Hepatocyte (in vitro differentiated cells): Measurements from ENCODE around the gene IKZF2. TPM values are rescaled to one million over a fixed set of nuclear protein-coding genes. Genes with fewer than 3 reads are reported as not detected.

Experiments used
- DNase-seq: peaks from one replicate; pipeline ENCODE4 v3.0.0-alpha.2; 2016; ENCODE audit warnings: low spot score
- H2AFZ ChIP-seq: fragments of 200-600 bp; sonication (generic); 2 replicates; pipeline ENCODE4 v1.6.0; 2016; ENCODE audit warnings: antibody characterized with exemption, mild to moderate bottlenecking
- H3K27ac ChIP-seq: fragments of 200-600 bp; sonication (generic); 2 replicates; pipeline ENCODE4 v1.5.1; 2016; ENCODE audit warnings: mild to moderate bottlenecking
- H3K27me3 ChIP-seq: fragments of 200-600 bp; sonication (generic); 2 replicates; pipeline ENCODE4 v1.6.1; 2016
- H3K36me3 ChIP-seq: fragments of 200-600 bp; sonication (generic); replicated peaks from 2 replicates; pipeline ENCODE4 v1.5.1; 2016; ENCODE audit warnings: low read depth; ENCODE audit not compliant: insufficient read depth
- H3K4me1 ChIP-seq: fragments of 200-600 bp; sonication (generic); 2 replicates; pipeline ENCODE4 v1.5.1; 2016; ENCODE audit warnings: mild to moderate bottlenecking, moderate library complexity; ENCODE audit not compliant: insufficient read depth
- H3K4me2 ChIP-seq: fragments of 200-600 bp; sonication (generic); 2 replicates; pipeline ENCODE4 v1.6.0; 2016
- H3K4me3 ChIP-seq: fragments of 200-600 bp; sonication (generic); 2 replicates; pipeline ENCODE4 v1.5.1; 2016; ENCODE audit warnings: mild to moderate bottlenecking
- H3K79me2 ChIP-seq: fragments of 200-600 bp; sonication (generic); 2 replicates; pipeline ENCODE4 v1.6.0; 2017; ENCODE audit warnings: mild to moderate bottlenecking
- H3K9me2 ChIP-seq: fragments of 200-600 bp; sonication (generic); replicated peaks from 2 replicates; pipeline ENCODE4 v1.6.0; 2017; ENCODE audit warnings: mild to moderate bottlenecking; ENCODE audit not compliant: insufficient read depth
- H3K9me3 ChIP-seq: fragments of 200-600 bp; sonication (generic); 2 replicates; pipeline ENCODE4 v1.5.1; 2016; ENCODE audit warnings: low read depth, mild to moderate bottlenecking
- H4K20me1 ChIP-seq: fragments of 200-600 bp; sonication (generic); 2 replicates; pipeline ENCODE4 v1.6.0; 2016; ENCODE audit warnings: mild to moderate bottlenecking; ENCODE audit not compliant: insufficient read depth, poor library complexity, severe bottlenecking
- EZH2 ChIP-seq: fragments of 200-600 bp; sonication (generic); IDR thresholded peaks from 2 replicates; pipeline ENCODE4 v1.6.1; 2016; ENCODE audit warnings: antibody characterized with exemption, mild to moderate bottlenecking, borderline replicate concordance
- EZH2phosphoT487 ChIP-seq: fragments of 200-600 bp; sonication (generic); IDR thresholded peaks from one replicate; pipeline ENCODE4 v1.6.1; 2018; ENCODE audit warnings: antibody characterized with exemption, mild to moderate bottlenecking, low read depth, moderate library complexity; ENCODE audit not compliant: unreplicated experiment, severe bottlenecking
- WGBS: methylation state at CpG from one replicate; pipeline ENCODE4 v1.1.6; 2016; ENCODE audit warnings: low lambda C conversion rate; ENCODE audit errors: missing lambda C conversion rate; 5-methylcytosine and 5-hydroxymethylcytosine counted together
- polyA plus RNA-seq: library from polyadenylated mRNA; unstranded; fragments of >200 nt; fragmentation: Nextera tagmentation; extraction: Ambion mirVana; gene quantifications from 2 replicates; pipeline ENCODE4 v1.2.1, GENCODE V29; 2016
- total RNA-seq: library from RNA; depleted of rRNA; stranded (reverse); fragments of >200 nt; gene quantifications from 2 replicates; pipeline ENCODE4 v1.2.3, GENCODE V29; 2014
- TF ChIP-seq, protein P1 (sequence below): fragments of 200-600 bp; sonication (generic); IDR thresholded peaks from 2 replicates; pipeline ENCODE4 v1.5.1; 2016; ENCODE audit warnings: antibody characterized with exemption, mild to moderate bottlenecking; ENCODE audit not compliant: poor library complexity

Gene IKZF2
- total and polyA plus RNA-seq, 2 experiments from 2014 or later: 1.4 to 13.1 TPM

DNA sequence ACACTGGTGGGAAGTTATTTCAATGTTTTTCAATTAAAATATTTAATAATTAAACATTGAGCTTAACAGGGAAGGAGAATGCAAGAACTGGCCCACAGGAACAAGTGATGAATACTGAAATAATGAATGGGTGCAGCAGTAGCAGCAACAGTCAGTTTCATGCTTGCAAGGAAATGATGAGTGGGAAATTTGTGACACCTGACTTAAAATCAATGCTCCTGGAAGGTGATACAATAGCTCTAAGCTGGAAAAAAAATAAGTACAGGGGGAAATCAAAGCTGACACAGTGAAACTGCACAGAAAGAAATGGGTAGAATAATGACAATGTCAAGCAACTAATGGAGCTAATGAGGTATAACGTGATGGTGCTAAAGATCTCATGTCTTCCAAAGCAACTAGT, 184.5 kb downstream of the IKZF2 start:
- Histone ChIP-seq H4K20me1 (no peaks in the 10 kb centered on the region), H3K27me3 (no peaks in the 10 kb centered on the region), H3K27ac (no peak overlapping the region), H3K9me2 (no peaks in the 10 kb centered on the region), H3K4me2 (no peak overlapping the region), H3K79me2 (no peaks in the 10 kb centered on the region), H3K9me3 (no peaks in the 10 kb centered on the region), H2AFZ (no peak overlapping the region), H3K4me1 (no peaks in the 10 kb centered on the region), H3K4me3 (no peak overlapping the region), H3K36me3 (no peaks in the 10 kb centered on the region)
- no peak for DNase-seq
- 79% methylated on average over 1 of the region's 1 CpG for WGBS
- TF ChIP-seq EZH2phosphoT487: no peak
- TF ChIP-seq EZH2: no peak
- TF ChIP-seq, protein P1, sequence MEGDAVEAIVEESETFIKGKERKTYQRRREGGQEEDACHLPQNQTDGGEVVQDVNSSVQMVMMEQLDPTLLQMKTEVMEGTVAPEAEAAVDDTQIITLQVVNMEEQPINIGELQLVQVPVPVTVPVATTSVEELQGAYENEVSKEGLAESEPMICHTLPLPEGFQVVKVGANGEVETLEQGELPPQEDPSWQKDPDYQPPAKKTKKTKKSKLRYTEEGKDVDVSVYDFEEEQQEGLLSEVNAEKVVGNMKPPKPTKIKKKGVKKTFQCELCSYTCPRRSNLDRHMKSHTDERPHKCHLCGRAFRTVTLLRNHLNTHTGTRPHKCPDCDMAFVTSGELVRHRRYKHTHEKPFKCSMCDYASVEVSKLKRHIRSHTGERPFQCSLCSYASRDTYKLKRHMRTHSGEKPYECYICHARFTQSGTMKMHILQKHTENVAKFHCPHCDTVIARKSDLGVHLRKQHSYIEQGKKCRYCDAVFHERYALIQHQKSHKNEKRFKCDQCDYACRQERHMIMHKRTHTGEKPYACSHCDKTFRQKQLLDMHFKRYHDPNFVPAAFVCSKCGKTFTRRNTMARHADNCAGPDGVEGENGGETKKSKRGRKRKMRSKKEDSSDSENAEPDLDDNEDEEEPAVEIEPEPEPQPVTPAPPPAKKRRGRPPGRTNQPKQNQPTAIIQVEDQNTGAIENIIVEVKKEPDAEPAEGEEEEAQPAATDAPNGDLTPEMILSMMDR: no peak

DNA sequence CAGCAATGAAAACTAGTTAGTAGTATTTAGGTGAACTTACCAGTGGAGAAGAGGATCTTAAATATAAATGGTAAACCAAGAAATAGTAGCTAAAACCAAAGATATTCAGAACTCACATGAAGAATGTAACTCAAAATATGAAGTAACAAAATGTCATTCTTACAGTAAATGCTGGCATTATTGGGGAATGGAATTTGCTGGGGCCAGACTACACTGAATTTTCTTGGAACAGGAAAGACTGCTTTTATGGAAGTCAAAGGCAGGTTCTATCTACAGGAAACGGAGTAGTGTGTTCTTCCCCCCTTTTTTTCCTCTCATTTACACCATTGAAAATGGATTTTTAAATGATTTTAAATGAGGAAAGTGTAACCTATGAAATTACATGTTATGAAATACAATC, 188.7 kb downstream of the IKZF2 start:
- Histone ChIP-seq H3K27me3 (no peaks in the 10 kb centered on the region), H2AFZ (no peak overlapping the region), H3K4me2 (no peak overlapping the region), H3K4me3 (no peak overlapping the region), H3K36me3 (no peaks in the 10 kb centered on the region), H3K4me1 (no peaks in the 10 kb centered on the region), H4K20me1 (no peaks in the 10 kb centered on the region), H3K9me2 (no peaks in the 10 kb centered on the region), H3K27ac (no peak overlapping the region), H3K9me3 (no peaks in the 10 kb centered on the region), H3K79me2 (no peaks in the 10 kb centered on the region)
- no peak for DNase-seq
- no peak for TF ChIP-seq EZH2
- no peak for TF ChIP-seq EZH2phosphoT487
- TF ChIP-seq, protein P1: no peak
- WGBS: 68% methylated on average over 1 of the region's 1 CpG

DNA sequence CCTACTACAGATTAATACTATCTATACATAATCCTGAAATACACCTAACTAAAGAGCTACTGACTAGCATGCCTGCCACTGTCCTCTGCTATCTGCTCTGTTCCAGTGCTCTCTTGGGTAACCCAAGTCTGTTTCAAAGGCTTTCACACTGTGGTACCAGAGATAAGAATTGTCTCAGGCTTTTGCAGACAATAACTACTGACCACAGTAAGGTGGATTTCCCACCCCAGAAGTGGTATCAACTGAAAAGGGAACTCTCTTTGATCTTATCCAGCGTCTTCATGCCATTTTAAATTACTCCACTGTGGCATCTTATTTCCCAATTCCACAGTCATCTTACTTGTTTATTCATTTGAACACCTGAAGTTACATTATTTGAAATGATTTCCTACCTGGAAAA, 190.2 kb downstream of the IKZF2 start:
- no peaks in the 10 kb centered on the region for H3K79me2 ChIP-seq
- no peak for DNase-seq
- H3K27me3 ChIP-seq: no peaks in the 10 kb centered on the region
- no peaks in the 10 kb centered on the region for H4K20me1 ChIP-seq
- no peaks in the 10 kb centered on the region for H3K36me3 ChIP-seq
- H3K4me1 ChIP-seq: no peaks in the 10 kb centered on the region
- no peak overlapping the region for H3K27ac ChIP-seq
- 59% methylated on average over 1 of the region's 1 CpG for WGBS
- no peak overlapping the region for H2AFZ ChIP-seq
- no peak overlapping the region for H3K4me3 ChIP-seq
- H3K9me2 ChIP-seq: no peaks in the 10 kb centered on the region
- H3K4me2 ChIP-seq: no peak overlapping the region
- TF ChIP-seq, protein P1: no peak
- no peak for TF ChIP-seq EZH2phosphoT487
- TF ChIP-seq EZH2: no peak
- no peaks in the 10 kb centered on the region for H3K9me3 ChIP-seq

DNA sequence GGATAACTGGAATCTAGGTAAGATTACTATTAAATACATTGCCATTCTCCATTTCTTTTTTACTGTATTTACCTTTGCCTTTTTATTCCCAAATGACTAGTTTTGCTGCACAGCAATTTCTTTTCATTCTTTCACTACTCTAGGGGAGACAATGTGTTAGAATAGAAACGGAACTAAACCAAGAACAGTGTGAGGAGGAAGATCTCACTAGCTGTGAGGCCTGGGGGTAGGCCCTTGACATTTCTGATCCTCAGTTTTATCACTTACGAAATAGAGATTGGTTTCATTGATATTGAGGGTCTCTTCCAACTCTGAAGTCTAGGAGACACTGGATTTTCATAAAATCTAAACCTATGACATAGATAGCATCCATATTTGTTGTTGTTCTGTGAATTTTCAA, 191.1 kb downstream of the IKZF2 start:
- Histone ChIP-seq H3K9me2 (no peaks in the 10 kb centered on the region), H3K9me3 (no peaks in the 10 kb centered on the region), H3K27ac (no peak overlapping the region), H3K4me1 (no peaks in the 10 kb centered on the region), H4K20me1 (no peaks in the 10 kb centered on the region), H3K27me3 (no peaks in the 10 kb centered on the region), H3K4me3 (no peak overlapping the region), H2AFZ (no peak overlapping the region), H3K4me2 (no peak overlapping the region), H3K79me2 (no peaks in the 10 kb centered on the region), H3K36me3 (no peaks in the 10 kb centered on the region)
- WGBS: 87% methylated on average over 2 of the region's 2 CpGs
- no peak for DNase-seq
- TF ChIP-seq EZH2 (no peak), EZH2phosphoT487 (no peak)
- TF ChIP-seq, protein P1: no peak
